Common myeloid progenitor, CD34-positive (primary cell): Measurements from ENCODE around the gene LYG1.
A peak's percentile ranks its signal among the peaks of the same experiment; 100 is the strongest.
"Not testable (repeated sequence)": the region's sequence is repeated elsewhere in the genome, so short reads cannot be mapped to it uniquely, and the experiment has no call there.

Experiments used
- CTCF ChIA-PET: fragments of 350-600 bp; sonication (Branson Sonifier 250); formaldehyde crosslinking; loops from one replicate; lab custom pipeline; 2021; ENCODE audit warnings: antibody characterized with exemption; lab: Charles Lee
- POLR2A ChIA-PET: fragments of 350-600 bp; sonication (Branson Sonifier 250); formaldehyde crosslinking; loops from one replicate; lab custom pipeline; 2021; ENCODE audit warnings: antibody characterized with exemption; lab: Charles Lee
- DNase-seq, 3 donors: peaks; one replicate each; pipeline versions ENCODE4 v3.0.0 to v3.0.0-alpha.2; 2013
- H3K27ac ChIP-seq, 2 experiments: 1 replicate in 1 of 2; 2 replicates in 1 of 2; pipeline ENCODE4 v1.7.0; 2013; ENCODE audit warnings: inconsistent platforms in 2 of 2, low read length in 2 of 2, mild to moderate bottlenecking in 2 of 2, low read depth in 1 of 2, moderate library complexity in 1 of 2; ENCODE audit not compliant: severe bottlenecking in 2 of 2, insufficient read depth in 1 of 2, poor library complexity in 1 of 2
- H3K27me3 ChIP-seq, 5 experiments: replicated peaks in 2 of 5; 1 replicate in 3 of 5; 2 replicates in 2 of 5; pipeline versions ENCODE4 v1.6.1 to v1.7.0; 2013; ENCODE audit warnings: low read length in 4 of 5, mild to moderate bottlenecking in 2 of 5, moderate library complexity in 2 of 5, inconsistent platforms in 1 of 5; ENCODE audit not compliant: insufficient read depth in 5 of 5, control insufficient read depth in 4 of 5
- H3K36me3 ChIP-seq, 4 experiments: 1 replicate in 2 of 4; 2 replicates in 2 of 4; pipeline versions ENCODE4 v1.6.1 to v1.7.0; 2013; ENCODE audit warnings: low read length in 3 of 4, control low read depth in 1 of 4, mild to moderate bottlenecking in 1 of 4; ENCODE audit not compliant: control insufficient read depth in 4 of 4, insufficient read depth in 4 of 4
- H3K4me1 ChIP-seq, 4 experiments: 1 replicate in 3 of 4; 2 replicates in 1 of 4; pipeline versions ENCODE4 v1.6.1 to v1.7.1; 2013; ENCODE audit warnings: low read length in 3 of 4, mild to moderate bottlenecking in 3 of 4, control low read depth in 1 of 4, inconsistent platforms in 1 of 4, moderate library complexity in 1 of 4; ENCODE audit not compliant: control insufficient read depth in 4 of 4, insufficient read depth in 4 of 4; ENCODE audit errors: control extremely low read depth in 1 of 4
- H3K4me3 ChIP-seq, 7 experiments: 1 replicate in 4 of 7; 2 replicates in 3 of 7; pipeline versions ENCODE4 v1.5.1 to v1.7.0; 2013; ENCODE audit warnings: mild to moderate bottlenecking in 7 of 7, low read length in 6 of 7, moderate library complexity in 6 of 7, inconsistent platforms in 2 of 7, low read depth in 2 of 7, control low read depth in 1 of 7; ENCODE audit not compliant: insufficient read depth in 4 of 7, control insufficient read depth in 1 of 7; ENCODE audit errors: extremely low read depth in 1 of 7
- H3K9me3 ChIP-seq, 5 experiments: 1 replicate in 4 of 5; 2 replicates in 1 of 5; pipeline versions ENCODE4 v1.6.1 to v1.7.1; 2013; ENCODE audit warnings: low read length in 4 of 5, mild to moderate bottlenecking in 2 of 5, inconsistent platforms in 1 of 5, low read depth in 1 of 5, moderate library complexity in 1 of 5; ENCODE audit not compliant: control insufficient read depth in 4 of 5, insufficient read depth in 2 of 5; ENCODE audit errors: control extremely low read depth in 1 of 5
- WGBS: methylation state at CpG from one replicate; pipeline ENCODE4 v1.1.5; 2013; ENCODE audit not compliant: insufficient coverage; 5-methylcytosine and 5-hydroxymethylcytosine counted together

The LYG1 gene

DNA sequence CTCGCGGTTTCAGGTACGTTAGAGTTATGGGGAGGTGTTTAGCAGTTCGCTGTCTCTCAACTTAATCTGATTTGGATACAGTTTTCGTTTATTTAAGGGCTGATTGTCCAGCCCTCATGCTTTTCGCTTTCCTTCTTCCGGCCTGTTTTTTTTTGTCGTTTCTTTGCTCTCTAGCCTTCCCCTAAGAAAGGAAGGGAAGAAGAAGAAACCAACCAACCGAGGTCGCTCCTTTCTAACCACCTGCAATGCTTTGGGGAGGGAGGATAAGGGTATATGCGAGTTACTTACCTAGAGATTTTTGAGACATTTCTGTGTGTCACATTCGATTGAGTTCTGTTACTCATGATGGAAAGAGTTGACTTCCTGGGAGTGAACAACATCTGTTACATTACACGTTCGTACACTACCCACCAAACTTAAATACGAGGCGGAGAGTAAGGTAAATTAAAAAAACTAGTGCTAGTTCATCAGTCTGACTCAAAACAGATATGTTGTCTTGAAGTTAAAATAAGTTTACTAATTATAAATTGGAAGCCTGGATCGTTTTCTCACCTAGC is 37.1 kb upstream of the LYG1 start:
- 1% methylated on average over 7 of the region's 17 CpGs for WGBS
- no peaks in the 10 kb centered on the region for H3K9me3 ChIP-seq
- H3K27me3 ChIP-seq, result no peaks in the 10 kb centered on the region
- H3K36me3 ChIP-seq, result no peaks in the 10 kb centered on the region
- peak; percentile 14 to 59 (median 43) for DNase-seq
- ChIA-PET POLR2A (interaction anchor here (1.5 kb wide), 1 partner anchor 197 kb away, joined by 4 read pairs; the partner anchor contains the start of gene C2orf15), CTCF (interaction anchor here (1.0 to 2.3 kb wide), 3 partner anchors 27 to 158 kb away, joined by 3 to 4 read pairs (median 4); no protein-coding TSS in a partner anchor)
- peak overlapping the region; percentile 80 to 93 for H3K27ac ChIP-seq
- H3K4me1 ChIP-seq, result peaks cover 7 to 33% (median 25%) of the 10 kb centered on the region in 4 experiments
- peak overlapping the region; percentile 83 to 98 (median 97) for H3K4me3 ChIP-seq

DNA sequence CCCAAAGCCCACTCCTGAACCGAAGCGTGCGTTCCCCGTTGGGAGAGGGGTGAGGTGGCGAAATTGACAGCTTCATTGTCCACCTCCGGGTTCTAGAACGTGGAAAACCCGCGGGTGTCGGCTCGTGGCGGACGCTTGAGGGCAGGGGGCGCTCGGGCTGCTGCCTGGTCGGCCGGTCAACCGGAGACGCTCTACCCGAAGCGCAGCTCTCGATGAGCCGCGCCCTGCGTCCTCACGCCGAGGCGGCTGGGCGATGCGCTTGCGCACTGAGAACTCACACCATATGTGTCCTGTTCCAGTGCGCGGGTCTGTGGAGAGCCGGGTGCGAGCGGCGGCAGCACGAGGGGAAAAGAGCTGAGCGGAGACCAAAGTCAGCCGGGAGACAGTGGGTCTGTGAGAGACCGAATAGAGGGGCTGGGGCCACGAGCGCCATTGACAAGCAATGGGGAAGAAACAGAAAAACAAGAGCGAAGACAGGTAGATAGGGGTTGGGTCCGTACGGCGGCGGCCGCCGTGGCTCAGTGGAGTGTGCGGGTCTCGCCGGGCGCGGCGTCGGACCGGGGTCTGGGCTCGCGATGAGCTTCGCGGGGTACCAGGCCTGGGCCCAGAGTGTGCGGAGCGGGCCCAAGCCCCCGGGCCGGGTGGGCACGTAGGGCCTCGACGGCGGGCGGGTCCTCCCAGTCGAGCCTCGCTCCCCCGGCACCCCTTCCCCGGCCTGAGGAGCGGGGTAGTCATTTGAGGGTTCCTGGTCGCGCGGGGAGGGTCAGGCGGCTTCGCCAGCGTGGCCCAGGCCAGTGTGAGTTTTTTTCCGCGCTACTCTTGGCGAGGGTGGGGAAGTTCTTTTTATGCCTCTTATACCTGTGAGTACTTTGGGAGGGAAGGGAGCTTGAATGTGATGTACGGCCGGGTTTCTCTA is 36.4 kb upstream of the LYG1 start, which contains the start of gene EIF5B:
Gene EIF5B, plus strand, starts transcription at position 277 of the 916 bp plus-strand sequence. Its CDS starts 166 bp downstream, at position 443.
- ChIA-PET CTCF (interaction anchor here (0.7 to 2.3 kb wide), 7 partner anchors 8 to 182 kb away, joined by 3 to 7 read pairs (median 4); no protein-coding TSS in a partner anchor), POLR2A (interaction anchor here (1.5 kb wide), 1 partner anchor 196 kb away, joined by 4 read pairs; the partner anchor contains the start of gene C2orf15)
- H3K4me3 ChIP-seq, result peak within 1 kb of the TSS; percentile 87 to 98 (median 97)
- 0% methylated on average over 85 of the region's 87 CpGs for WGBS
- no peaks in the 10 kb centered on the region for H3K9me3 ChIP-seq
- H3K4me1 ChIP-seq, result peaks cover 7 to 33% (median 25%) of the 10 kb centered on the region in 4 experiments
- H3K27me3 ChIP-seq, result no peaks in the 10 kb centered on the region
- peak within 1 kb of the TSS; percentile 92 to 96 for H3K27ac ChIP-seq
- DNase-seq, result peak; percentile 92 to 95 (median 92)
- peaks cover 1 to 6% (median 4%) of the 10 kb centered on the region in 4 experiments for H3K36me3 ChIP-seq

DNA sequence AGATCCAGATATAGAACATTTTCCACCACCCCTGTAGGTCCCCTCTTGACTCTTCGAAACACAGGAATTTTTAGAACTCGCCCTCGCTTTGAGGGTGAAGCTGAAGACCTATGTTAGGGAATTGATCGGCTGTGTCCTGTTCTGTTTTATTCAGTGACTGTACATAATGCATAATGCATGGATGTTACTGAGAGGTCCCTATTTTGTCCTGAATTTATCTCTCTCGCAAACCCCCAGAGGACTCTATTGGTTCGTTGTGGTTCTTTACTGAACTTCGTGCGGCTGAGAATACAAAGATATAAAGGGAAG is 35.8 kb upstream of the LYG1 start:
- H3K9me3 ChIP-seq, result no peaks in the 10 kb centered on the region
- POLR2A ChIA-PET, result interaction anchor here (1.5 kb wide), 1 partner anchor 195 kb away, joined by 4 read pairs; the partner anchor contains the start of gene C2orf15
- CTCF ChIA-PET, result interaction anchor here (0.9 to 1.0 kb wide), 3 partner anchors 9 to 20 kb away, joined by 3 to 7 read pairs (median 4); no protein-coding TSS in a partner anchor
- peak overlapping the region; percentile 83 to 98 (median 97) for H3K4me3 ChIP-seq
- DNase-seq, result no peak
- no peaks in the 10 kb centered on the region for H3K27me3 ChIP-seq
- peak overlapping the region; percentile 80 to 93 for H3K27ac ChIP-seq
- H3K36me3 ChIP-seq, result peaks cover 5 to 12% (median 9%) of the 10 kb centered on the region in 4 experiments
- H3K4me1 ChIP-seq, result peaks cover 7 to 33% (median 25%) of the 10 kb centered on the region in 4 experiments
- WGBS, result 0% methylated on average over 7 of the region's 8 CpGs

DNA sequence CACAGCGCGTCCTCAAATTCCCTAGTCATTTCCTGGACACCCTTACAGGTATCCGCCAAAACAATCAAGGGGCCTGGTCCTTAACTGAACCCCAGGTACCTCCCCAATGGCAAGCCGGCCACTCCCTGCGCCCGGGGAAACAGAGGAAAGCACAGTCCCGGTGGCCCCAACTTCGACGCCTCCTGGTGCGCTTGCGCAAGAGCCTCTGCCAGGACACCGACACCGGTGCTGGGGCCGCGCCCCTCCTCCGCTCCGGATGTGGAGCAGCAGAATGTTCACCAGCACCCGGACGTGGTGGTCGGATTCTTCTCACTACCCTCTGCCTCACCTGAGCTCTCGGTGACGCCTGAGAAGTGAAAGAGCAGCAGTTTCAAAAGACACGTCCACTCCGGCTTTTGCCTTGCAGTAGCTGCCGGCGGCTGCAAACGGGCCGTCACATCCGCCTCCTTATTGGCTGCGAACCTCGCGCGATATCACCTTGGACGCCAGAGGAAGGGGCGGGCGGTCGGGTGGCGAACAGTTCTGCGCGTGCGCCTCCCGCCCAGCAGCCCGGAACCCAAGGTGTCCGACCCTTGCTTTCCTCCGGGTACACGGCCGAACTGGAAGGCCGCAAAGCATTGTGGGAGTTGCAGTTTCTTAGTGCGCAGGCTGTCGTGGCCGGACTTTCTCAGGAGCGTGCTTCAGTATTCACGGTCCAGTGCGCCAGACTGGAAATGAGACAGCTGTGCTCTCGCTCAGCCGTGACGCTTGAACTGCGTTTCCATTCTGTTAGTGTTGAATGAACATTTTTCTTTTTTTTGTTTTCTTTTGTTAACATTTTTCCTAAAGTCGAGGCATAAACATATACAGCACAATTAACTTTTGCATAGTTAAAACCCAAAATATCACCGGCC is 35.2 kb upstream of the LYG1 start, which contains the start of gene TXNDC9:
Gene TXNDC9, minus strand, starts transcription at position 423 of the 893 bp plus-strand sequence. CDS start 3,123 bp downstream, outside the sequence.
- no peaks in the 10 kb centered on the region for H3K27me3 ChIP-seq
- H3K36me3 ChIP-seq, result peaks cover 7 to 17% (median 14%) of the 10 kb centered on the region in 4 experiments
- no peaks in the 10 kb centered on the region for H3K9me3 ChIP-seq
- H3K27ac ChIP-seq, result peak within 1 kb of the TSS; percentile 92 to 96
- ChIA-PET CTCF (interaction anchor here (1.6 kb wide), 1 partner anchor 18 kb away, joined by 3 read pairs; no protein-coding TSS in a partner anchor), POLR2A (interaction anchor here (0.6 to 1.5 kb wide), 3 partner anchors 8 to 195 kb away, joined by 3 to 4 read pairs (median 3); partner anchors contain the start of gene C2orf15)
- H3K4me1 ChIP-seq, result peaks cover 7 to 33% (median 25%) of the 10 kb centered on the region in 4 experiments
- H3K4me3 ChIP-seq, result peak within 1 kb of the TSS; percentile 87 to 98 (median 97)
- peak; percentile 99 for DNase-seq
- WGBS, result 0% methylated on average over 40 of the region's 60 CpGs

DNA sequence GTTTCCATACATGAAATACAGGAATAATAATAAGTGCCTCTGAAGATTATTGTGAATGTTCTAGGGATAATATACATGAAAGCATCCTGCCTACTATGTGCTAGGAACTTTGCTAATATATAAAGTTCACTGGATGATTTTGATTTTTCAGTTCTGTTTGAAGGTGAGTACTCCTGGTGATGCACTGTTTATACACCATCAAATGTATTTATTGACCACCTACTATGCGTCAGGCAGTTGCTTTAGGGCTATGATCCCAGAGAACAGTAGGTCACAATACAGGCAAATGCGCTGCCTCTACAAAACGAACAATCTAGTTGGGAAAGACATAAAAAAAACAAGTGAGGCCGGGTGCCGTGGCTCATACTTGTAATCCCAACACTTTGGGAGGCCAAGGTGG is 24.4 kb upstream of the LYG1 start:
- ChIA-PET CTCF (no interaction called here), POLR2A (no interaction called here)
- H3K4me1 ChIP-seq, result no peaks in the 10 kb centered on the region
- 98% methylated on average over 5 of the region's 5 CpGs for WGBS
- no peak for DNase-seq
- H3K36me3 ChIP-seq, result peaks cover 11 to 78% (median 47%) of the 10 kb centered on the region in 4 experiments
- H3K27ac ChIP-seq, result no peak overlapping the region
- no peaks in the 10 kb centered on the region for H3K9me3 ChIP-seq
- H3K4me3 ChIP-seq, result no peak overlapping the region
- H3K27me3 ChIP-seq, result no peaks in the 10 kb centered on the region

DNA sequence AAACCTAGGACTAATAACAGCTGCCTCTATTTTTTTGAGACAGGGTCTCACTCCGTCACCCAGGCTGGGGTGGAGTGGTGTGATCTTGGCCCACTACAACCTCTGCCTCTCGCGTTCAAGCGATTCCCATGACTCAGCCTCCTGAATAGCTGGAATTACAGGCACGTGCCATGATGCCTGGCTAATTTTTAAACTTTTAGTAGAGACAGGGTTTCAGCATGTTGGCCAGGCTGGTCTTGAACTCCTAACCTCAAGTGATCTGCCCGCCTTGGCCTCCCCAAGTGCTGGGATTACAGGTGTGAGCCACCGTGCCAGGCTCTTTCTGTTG is 16.8 kb upstream of the LYG1 start:
- DNase-seq, CTCF ChIA-PET, H3K4me1 ChIP-seq, POLR2A ChIA-PET, H3K27me3 ChIP-seq, H3K9me3 ChIP-seq, H3K4me3 ChIP-seq, H3K27ac ChIP-seq: not testable (repeated sequence)
- H3K36me3 ChIP-seq, result peaks cover 12 to 47% (median 33%) of the 10 kb centered on the region in 4 experiments
- 100% methylated on average over 3 of the region's 7 CpGs for WGBS
